HG02885 (cell line): ENCODE measurements around the gene C5orf15.
"Not testable (repeated sequence)": the region's sequence is repeated elsewhere in the genome, so short reads cannot be mapped to it uniquely, and the experiment has no call there.

ENCODE experiments used
- ATAC-seq: cut with Tn5 transposase; IDR thresholded peaks from one replicate; pipeline ENCODE4 v1.9.1; 2021; ENCODE audit warnings: mild to moderate bottlenecking; ENCODE audit not compliant: unreplicated experiment, poor library complexity

Gene C5orf15

GRCh38 chr5:133966090-133966489, 2.3 kb downstream of the C5orf15 start:
- no peak for ATAC-seq

GRCh38 chr5:133963493-133964128, 4.8 kb downstream of the C5orf15 start:
- ATAC-seq, result no peak

- no peak for ATAC-seq
Measured at GRCh38 chr5:133962801-133963476, 5.5 kb downstream of the C5orf15 start.

- no peak for ATAC-seq
Measured at GRCh38 chr5:133962131-133962530, 6.3 kb downstream of the C5orf15 start.

GRCh38 chr5:133959643-133960042, 8.8 kb downstream of the C5orf15 start:
- no peak for ATAC-seq

GRCh38 chr5:133957591-133957990, 10.8 kb downstream of the C5orf15 start:
- peak; percentile 84 for ATAC-seq

- ATAC-seq, result peak; percentile 18
Measured at GRCh38 chr5:133957080-133957479, 11.3 kb downstream of the C5orf15 start.

GRCh38 chr5:133956196-133956595, 12.2 kb downstream of the C5orf15 start:
- not testable (repeated sequence) for ATAC-seq

GRCh38 chr5:133953568-133954145, 14.8 kb downstream of the C5orf15 start:
- ATAC-seq, result no peak

- ATAC-seq, result no peak
Measured at GRCh38 chr5:133952729-133953567, 15.5 kb downstream of the C5orf15 start.

- ATAC-seq, result no peak
Measured at GRCh38 chr5:133950821-133951612, 17.4 kb downstream of the C5orf15 start.

GRCh38 chr5:133948721-133949120, 19.7 kb downstream of the C5orf15 start:
- no peak for ATAC-seq

- no peak for ATAC-seq
Measured at GRCh38 chr5:133947431-133947841, 21.0 kb downstream of the C5orf15 start.

GRCh38 chr5:133945568-133945967, 22.9 kb downstream of the C5orf15 start:
- no peak for ATAC-seq

GRCh38 chr5:133944263-133945185, 23.9 kb downstream of the C5orf15 start:
- ATAC-seq, result no peak

- no peak for ATAC-seq
Measured at GRCh38 chr5:133943475-133943817, 25.0 kb downstream of the C5orf15 start.

- ATAC-seq, result no peak
Measured at GRCh38 chr5:133942614-133943474, 25.6 kb downstream of the C5orf15 start.
